Pancreas (tissue), 10 donors: ENCODE data around the gene FAM170B. TPM values are rescaled to one million over a fixed set of nuclear protein-coding genes. Genes with fewer than 3 reads are reported as not detected.

Source experiments
- ATAC-seq, 4 donors: fragments of 200-7000 bp; cut with Tn5 transposase; one replicate each; pipeline versions ENCODE4 v1.8.0 to v1.9.1; 2020; ENCODE audit warnings: mild to moderate bottlenecking in 4 of 4, moderate library complexity in 4 of 4
- DNase-seq, 6 donors: peaks; one replicate each; pipeline ENCODE4 v3.0.0-alpha.2; 2020
- FAIRE-seq: peaks from 2 replicates; lab custom pipeline; 2012; peaks lifted over from hg19 to GRCh38; lab: Jason Lieb, UNC
- H3K27ac ChIP-seq, 4 donors: fragments of 200-600 bp; sonication (generic); 1 replicate in 3 of 4; 2 replicates in 1 of 4; pipeline versions ENCODE4 v1.5.0 to v1.8.0; 2020
- H3K27me3 ChIP-seq, 4 donors: fragments of 200-600 bp; one replicate each; pipeline ENCODE4 v1.8.0; 2021
- H3K36me3 ChIP-seq, 3 donors: fragments of 200-600 bp; sonication (generic) in 1 of 3; one replicate each; pipeline versions ENCODE4 v1.5.0 to v1.8.0; 2020 to 2021
- H3K4me1 ChIP-seq, 3 donors: fragments of 200-600 bp; one replicate each; pipeline ENCODE4 v1.8.0; 2021
- H3K4me3 ChIP-seq, 4 donors: fragments of 200-600 bp; sonication (generic) in 2 of 4; one replicate each; pipeline versions ENCODE4 v1.5.0 to v1.8.0; 2020 to 2021
- H3K9me3 ChIP-seq, 4 donors: fragments of 200-600 bp; one replicate each; pipeline ENCODE4 v1.8.0; 2021
- whole genome bisulfite sequencing, 2 donors: extraction: QIAGEN DNeasy Blood & Tissue Kit; methylation state at CpG; one replicate each; pipeline ENCODE4 v1.1.7; 2013; 5-methylcytosine and 5-hydroxymethylcytosine counted together
- intact Hi-C, 3 donors: fragments of 100-400 bp; cut with DNase I; formaldehyde crosslinking; loops; one replicate each; pipeline versions ENCODE4 v1.11.1 to v1.14.2; 2022
- polyA plus RNA-seq, 2 donors: library from polyadenylated mRNA; stranded (reverse); fragments of 200-250 nt; gene quantifications; one replicate each; pipeline ENCODE4 v1.2.3, GENCODE V29; 2013
- total RNA-seq, 6 donors: library from RNA; stranded (reverse); fragmentation: NEBNext Ultra II Directional in 4 of 6; extraction: Animal tissue kit (Norgen Biotek cat#: 25700) in 4 of 6; gene quantifications; one replicate each; pipeline versions ENCODE4 v1.2.1 to v1.2.4, GENCODE V29; 2021 to 2023
- TF ChIP-seq, protein P1 (sequence below), 4 donors: fragments of 200-600 bp; sonication (generic) in 3 of 4; IDR thresholded peaks; one replicate each; pipeline versions ENCODE4 v1.5.0 to v1.8.0; 2021; ENCODE audit warnings: antibody characterized with exemption in 4 of 4
- donor health status: healthy with polysubstance abuse.
- donor health status: DM: no; HTN: no; CAD: no; lungs with moderate emphysema.
- donor health status: DM: no; HTN: no; CAD: no.
- donor health status: control.
- donor health status: control.
- donor health status: Bipolar disorder and iron deficiency.
- donor health status: DM: yes; HTN: yes; CAD: no.
- donor health status: DM: no; HTN: no; CAD: no.
- donor health status: DM: no; HTN: no; CAD: no.
- donor health status: DM: yes; HTN: yes; CAD: no.

Gene FAM170B
- total and polyA plus RNA-seq, 8 donors: not detected

DNA sequence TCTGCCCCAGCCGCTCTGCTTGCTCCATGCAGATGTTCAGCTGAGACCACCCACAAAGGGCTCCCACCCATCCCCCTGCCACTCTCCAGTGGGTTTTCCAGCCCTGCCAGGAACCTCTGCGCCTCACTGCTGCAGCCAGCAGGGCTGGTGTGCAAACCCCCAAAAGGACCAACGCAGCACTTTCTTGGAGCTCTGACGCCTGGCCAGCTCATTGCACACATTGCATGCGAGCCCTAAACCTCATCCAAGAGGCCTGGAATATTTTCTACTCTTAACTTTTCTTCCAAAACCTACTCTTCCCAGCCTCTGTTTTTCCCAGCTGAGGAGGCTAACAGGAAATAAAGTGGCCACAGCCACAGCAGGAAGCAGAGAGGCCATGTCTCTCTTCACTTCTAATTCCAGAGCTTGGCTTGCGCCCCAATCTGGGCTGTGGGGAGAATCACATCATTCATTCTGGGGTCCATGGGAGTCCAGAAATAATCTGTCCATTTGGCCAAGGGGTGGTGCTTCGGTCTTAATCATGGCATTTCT lies 4.6 kb upstream of the FAM170B start:
- H3K4me1 ChIP-seq: no peaks in the 10 kb centered on the region
- intact Hi-C loops: no loop called here
- 74 to 80% methylated on average over 7 of the region's 7 CpGs for WGBS, 2 donors
- peak in 1 of 6 donors; percentile 35 for DNase-seq
- peak in 3 of 4 donors; percentile 24 to 44 (median 40) for ATAC-seq
- FAIRE-seq: no peak
- TF ChIP-seq, protein P1, sequence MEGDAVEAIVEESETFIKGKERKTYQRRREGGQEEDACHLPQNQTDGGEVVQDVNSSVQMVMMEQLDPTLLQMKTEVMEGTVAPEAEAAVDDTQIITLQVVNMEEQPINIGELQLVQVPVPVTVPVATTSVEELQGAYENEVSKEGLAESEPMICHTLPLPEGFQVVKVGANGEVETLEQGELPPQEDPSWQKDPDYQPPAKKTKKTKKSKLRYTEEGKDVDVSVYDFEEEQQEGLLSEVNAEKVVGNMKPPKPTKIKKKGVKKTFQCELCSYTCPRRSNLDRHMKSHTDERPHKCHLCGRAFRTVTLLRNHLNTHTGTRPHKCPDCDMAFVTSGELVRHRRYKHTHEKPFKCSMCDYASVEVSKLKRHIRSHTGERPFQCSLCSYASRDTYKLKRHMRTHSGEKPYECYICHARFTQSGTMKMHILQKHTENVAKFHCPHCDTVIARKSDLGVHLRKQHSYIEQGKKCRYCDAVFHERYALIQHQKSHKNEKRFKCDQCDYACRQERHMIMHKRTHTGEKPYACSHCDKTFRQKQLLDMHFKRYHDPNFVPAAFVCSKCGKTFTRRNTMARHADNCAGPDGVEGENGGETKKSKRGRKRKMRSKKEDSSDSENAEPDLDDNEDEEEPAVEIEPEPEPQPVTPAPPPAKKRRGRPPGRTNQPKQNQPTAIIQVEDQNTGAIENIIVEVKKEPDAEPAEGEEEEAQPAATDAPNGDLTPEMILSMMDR (IDR thresholded peaks at IDR 0.05): no peak
- H3K27me3 ChIP-seq: no peaks in the 10 kb centered on the region
- H3K27ac ChIP-seq: no peak overlapping the region
- no peaks in the 10 kb centered on the region for H3K9me3 ChIP-seq
- H3K36me3 ChIP-seq: no peaks in the 10 kb centered on the region
- H3K4me3 ChIP-seq: no peak overlapping the region

DNA sequence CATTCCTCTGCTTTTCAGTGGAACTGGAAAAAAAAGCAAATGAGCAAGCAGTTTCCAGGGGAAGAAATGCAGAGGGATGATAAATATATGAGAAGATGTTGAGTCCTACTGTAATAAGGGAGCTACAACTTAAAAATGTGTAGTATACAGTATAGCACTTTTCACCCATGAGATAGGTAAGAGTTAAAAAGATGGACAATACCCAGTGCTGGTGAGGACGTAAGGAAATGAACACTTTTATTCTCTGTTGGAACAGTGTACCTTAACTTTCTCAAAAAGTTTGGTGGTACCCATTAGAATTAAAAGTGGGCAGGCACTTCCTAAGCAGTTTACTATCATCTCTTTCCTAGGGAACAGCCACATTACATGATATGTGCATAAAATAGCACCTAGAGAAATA lies 2.7 kb upstream of the FAM170B start:
- Histone ChIP-seq H3K36me3 (no peaks in the 10 kb centered on the region), H3K4me1 (no peaks in the 10 kb centered on the region), H3K4me3 (no peak overlapping the region), H3K27me3 (no peaks in the 10 kb centered on the region), H3K27ac (no peak overlapping the region), H3K9me3 (no peaks in the 10 kb centered on the region)
- 49% methylated on average over 1 of the region's 1 CpG for WGBS, 2 donors
- no peak for FAIRE-seq
- no peak for DNase-seq
- intact Hi-C loops: no loop called here
- ATAC-seq: no peak
- TF ChIP-seq, protein P1 (IDR thresholded peaks at IDR 0.05): no peak

DNA sequence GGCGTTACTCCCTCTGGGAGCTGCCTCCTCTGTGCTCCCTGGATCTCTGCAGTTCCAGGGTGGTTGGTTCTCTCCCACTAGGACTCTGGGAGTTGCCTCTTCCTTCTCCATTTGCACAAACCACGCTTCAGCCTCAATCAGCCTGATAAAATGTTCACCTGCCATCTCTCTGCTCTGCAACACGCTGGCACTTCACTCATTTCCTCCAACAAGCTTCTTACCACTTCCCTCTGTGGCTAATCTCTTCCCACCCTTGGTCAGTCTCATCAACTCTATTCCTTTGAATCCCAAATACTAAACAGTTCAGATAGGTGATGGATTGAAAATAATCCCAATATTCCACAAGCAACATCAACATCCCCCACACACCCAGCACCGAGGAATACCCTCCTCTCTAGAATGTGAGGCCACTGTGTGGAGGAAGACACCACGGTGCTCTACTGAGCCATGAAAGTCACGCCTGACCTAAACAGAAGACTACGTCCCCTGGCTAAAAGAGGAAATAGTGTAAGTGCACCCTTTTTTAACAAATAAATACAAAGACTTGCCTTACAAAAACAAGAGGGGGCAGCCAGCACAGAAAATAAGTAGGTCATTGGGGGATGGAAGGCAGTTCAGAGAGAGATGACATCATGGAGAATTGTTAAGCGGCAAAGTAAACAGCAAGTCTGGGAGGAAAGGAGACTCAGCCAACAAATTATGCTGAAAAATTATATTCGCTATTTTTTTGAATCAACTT lies 1.9 kb upstream of the FAM170B start:
- DNase-seq: no peak
- peak in 2 of 4 donors; percentile 15 to 33 for ATAC-seq
- intact Hi-C loops: no loop called here
- Histone ChIP-seq H3K27ac (no peak overlapping the region), H3K4me1 (no peaks in the 10 kb centered on the region), H3K9me3 (no peaks in the 10 kb centered on the region), H3K27me3 (no peaks in the 10 kb centered on the region), H3K36me3 (no peaks in the 10 kb centered on the region), H3K4me3 (no peak overlapping the region)
- FAIRE-seq: no peak
- WGBS, 2 donors: 54 to 59% methylated on average over 9 of the region's 9 CpGs
- TF ChIP-seq, protein P1 (IDR thresholded peaks at IDR 0.05): no peak

DNA sequence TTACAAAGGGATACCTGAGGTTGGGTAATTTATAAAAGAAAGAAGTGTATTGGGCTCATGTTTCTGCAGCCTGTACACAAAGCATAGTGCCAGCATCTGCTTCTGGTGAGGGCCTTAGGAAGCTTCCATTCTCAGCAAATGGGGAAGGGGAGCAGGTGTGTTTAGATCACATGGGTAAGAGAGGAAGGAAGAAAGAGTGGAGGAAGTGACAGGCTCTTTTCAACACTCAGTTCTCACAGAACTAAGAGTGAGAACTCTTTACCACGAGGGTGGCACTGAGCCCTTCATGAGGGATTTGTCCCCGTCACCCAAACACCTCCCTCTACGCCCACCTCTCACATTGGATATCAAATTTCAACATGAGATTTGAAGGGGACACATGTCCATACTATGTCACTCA lies 506 bp upstream of the FAM170B start:
- DNase-seq (no peak), FAIRE-seq (no peak), ATAC-seq (no peak)
- TF ChIP-seq, protein P1 (IDR thresholded peaks at IDR 0.05): no peak
- Histone ChIP-seq H3K4me1 (no peaks in the 10 kb centered on the region), H3K4me3 (no peak overlapping the region), H3K9me3 (no peaks in the 10 kb centered on the region), H3K27ac (no peak overlapping the region), H3K36me3 (no peaks in the 10 kb centered on the region), H3K27me3 (no peaks in the 10 kb centered on the region)
- 36 to 39% methylated on average over 3 of the region's 3 CpGs for WGBS, 2 donors
- intact Hi-C loops: no loop called here

DNA sequence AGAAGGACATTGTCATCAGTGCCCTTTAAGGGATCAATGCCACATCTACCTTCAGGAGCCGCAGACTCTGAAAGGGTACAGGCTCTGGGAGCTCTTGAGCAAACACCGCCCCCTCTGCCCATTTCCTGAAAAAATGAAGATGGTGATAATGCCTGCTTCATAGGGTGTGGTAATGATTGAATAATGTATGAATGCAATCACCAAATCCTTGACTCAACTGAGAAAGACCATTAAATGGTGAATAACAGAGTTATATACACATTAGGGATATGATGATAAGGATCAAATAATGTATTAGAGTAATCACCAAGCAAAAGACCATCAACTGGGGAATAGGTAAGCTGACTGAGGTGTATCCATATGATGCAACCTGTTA lies 1.5 kb downstream of the FAM170B start:
- intact Hi-C loops: no loop called here
- ATAC-seq: no peak
- Histone ChIP-seq H3K4me3 (no peak overlapping the region), H3K27me3 (no peaks in the 10 kb centered on the region), H3K4me1 (no peaks in the 10 kb centered on the region), H3K36me3 (no peaks in the 10 kb centered on the region), H3K27ac (no peak overlapping the region), H3K9me3 (no peaks in the 10 kb centered on the region)
- WGBS, 2 donors: 71 to 75% methylated on average over 2 of the region's 2 CpGs
- DNase-seq: no peak
- no peak for FAIRE-seq
- TF ChIP-seq, protein P1 (IDR thresholded peaks at IDR 0.05): no peak
